Measurements from ENCODE around the gene HS3ST6. TPM values are rescaled to one million over a fixed set of nuclear protein-coding genes. Genes with fewer than 3 reads are reported as not detected.
"Not testable (repeated sequence)": the region's sequence is repeated elsewhere in the genome, so short reads cannot be mapped to it uniquely, and the experiment has no call there.

The HS3ST6 gene
- total and polyA plus RNA-seq, 2 experiments from 2014 or later: 0.41 TPM; not detected in 1

DNA sequence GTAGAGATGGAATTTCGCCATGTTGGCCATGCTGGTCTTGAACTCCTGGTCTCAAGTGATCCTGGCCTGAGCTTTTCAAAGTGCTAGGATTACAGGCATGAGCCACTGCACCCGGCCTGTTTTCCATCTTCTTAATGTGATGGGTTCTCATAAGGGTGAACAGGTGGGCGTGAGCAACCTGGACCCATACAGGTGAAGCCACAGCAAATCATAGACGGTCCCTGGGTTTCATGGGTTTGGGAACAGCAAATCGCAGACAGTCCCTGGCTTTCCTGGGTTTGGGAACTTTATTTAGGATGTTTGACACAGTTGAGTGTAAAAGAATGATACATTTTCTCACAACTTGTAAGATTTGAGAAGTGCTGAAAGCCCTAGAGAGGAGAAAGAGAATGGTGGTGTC, 33.3 kb downstream of the HS3ST6 start:
- Histone ChIP-seq H2AFZ (no peak overlapping the region), H3K79me2 (no peaks in the 10 kb centered on the region), H3K36me3 (replicated peaks; ENCODE audit: insufficient read depth, low read depth) (no peaks in the 10 kb centered on the region), H3K9me2 (replicated peaks; ENCODE audit: insufficient read depth) (no peaks in the 10 kb centered on the region), H3K9me3 (ENCODE audit: low read depth) (no peaks in the 10 kb centered on the region), H3K4me2 (no peak overlapping the region), H4K20me1 (ENCODE audit: insufficient read depth, poor library complexity, severe bottlenecking) (no peaks in the 10 kb centered on the region), H3K4me1 (ENCODE audit: insufficient read depth) (no peaks in the 10 kb centered on the region), H3K27me3 (no peaks in the 10 kb centered on the region), H3K4me3 (no peak overlapping the region), H3K27ac (no peak overlapping the region)
- no peak for DNase-seq (ENCODE audit: low spot score)
- WGBS (ENCODE audit: low lambda C conversion rate, missing lambda C conversion rate): 81% methylated on average over 5 of the region's 5 CpGs
- TF ChIP-seq, protein P1, sequence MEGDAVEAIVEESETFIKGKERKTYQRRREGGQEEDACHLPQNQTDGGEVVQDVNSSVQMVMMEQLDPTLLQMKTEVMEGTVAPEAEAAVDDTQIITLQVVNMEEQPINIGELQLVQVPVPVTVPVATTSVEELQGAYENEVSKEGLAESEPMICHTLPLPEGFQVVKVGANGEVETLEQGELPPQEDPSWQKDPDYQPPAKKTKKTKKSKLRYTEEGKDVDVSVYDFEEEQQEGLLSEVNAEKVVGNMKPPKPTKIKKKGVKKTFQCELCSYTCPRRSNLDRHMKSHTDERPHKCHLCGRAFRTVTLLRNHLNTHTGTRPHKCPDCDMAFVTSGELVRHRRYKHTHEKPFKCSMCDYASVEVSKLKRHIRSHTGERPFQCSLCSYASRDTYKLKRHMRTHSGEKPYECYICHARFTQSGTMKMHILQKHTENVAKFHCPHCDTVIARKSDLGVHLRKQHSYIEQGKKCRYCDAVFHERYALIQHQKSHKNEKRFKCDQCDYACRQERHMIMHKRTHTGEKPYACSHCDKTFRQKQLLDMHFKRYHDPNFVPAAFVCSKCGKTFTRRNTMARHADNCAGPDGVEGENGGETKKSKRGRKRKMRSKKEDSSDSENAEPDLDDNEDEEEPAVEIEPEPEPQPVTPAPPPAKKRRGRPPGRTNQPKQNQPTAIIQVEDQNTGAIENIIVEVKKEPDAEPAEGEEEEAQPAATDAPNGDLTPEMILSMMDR (IDR thresholded peaks at IDR 0.05; ENCODE audit: poor library complexity): no peak
- TF ChIP-seq EZH2 (IDR thresholded peaks at IDR 0.05; ENCODE audit: borderline replicate concordance) (no peak), EZH2phosphoT487 (IDR thresholded peaks at IDR 0.05; ENCODE audit: low read depth, severe bottlenecking, unreplicated experiment) (no peak)

DNA sequence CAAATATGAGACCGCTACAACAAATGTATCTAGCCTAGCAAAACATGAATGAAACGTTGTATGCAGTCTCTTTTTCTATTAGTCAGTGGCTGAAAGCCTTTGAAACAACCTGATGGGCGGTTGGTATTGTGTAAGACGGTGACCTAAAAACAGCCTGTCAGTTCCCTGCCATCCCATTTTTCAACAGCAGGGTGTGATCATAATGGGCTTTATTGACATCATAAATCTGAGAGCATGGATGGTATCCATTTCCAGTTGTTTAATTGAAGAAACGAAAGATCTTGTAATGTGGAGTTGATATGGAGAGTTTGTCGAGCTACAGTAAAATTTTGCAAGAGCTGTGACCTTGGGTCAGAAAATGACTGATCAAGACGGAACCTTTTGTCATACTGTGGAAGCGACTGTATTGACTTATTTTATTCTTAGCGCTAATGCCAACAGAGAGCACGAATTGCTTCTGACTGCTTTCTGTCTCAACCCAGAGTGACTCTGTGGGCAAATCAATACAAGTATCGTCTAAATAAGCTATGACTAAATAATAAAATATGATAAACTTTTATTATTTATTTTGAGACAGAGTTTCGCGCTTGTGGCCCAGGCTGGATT, 34.0 kb downstream of the HS3ST6 start:
- Histone ChIP-seq H3K36me3 (replicated peaks; ENCODE audit: insufficient read depth, low read depth) (no peaks in the 10 kb centered on the region), H3K4me1 (ENCODE audit: insufficient read depth) (no peaks in the 10 kb centered on the region), H3K4me3 (no peak overlapping the region), H3K9me3 (ENCODE audit: low read depth) (no peaks in the 10 kb centered on the region), H4K20me1 (ENCODE audit: insufficient read depth, poor library complexity, severe bottlenecking) (no peaks in the 10 kb centered on the region), H3K9me2 (replicated peaks; ENCODE audit: insufficient read depth) (no peaks in the 10 kb centered on the region), H3K27ac (no peak overlapping the region), H3K4me2 (no peak overlapping the region), H3K79me2 (no peaks in the 10 kb centered on the region), H3K27me3 (no peaks in the 10 kb centered on the region), H2AFZ (no peak overlapping the region)
- 72% methylated on average over 13 of the region's 13 CpGs for WGBS (ENCODE audit: low lambda C conversion rate, missing lambda C conversion rate)
- no peak for TF ChIP-seq EZH2 (IDR thresholded peaks at IDR 0.05; ENCODE audit: borderline replicate concordance)
- TF ChIP-seq, protein P1 (IDR thresholded peaks at IDR 0.05; ENCODE audit: poor library complexity): peak; percentile 4
- DNase-seq (ENCODE audit: low spot score): no peak

DNA sequence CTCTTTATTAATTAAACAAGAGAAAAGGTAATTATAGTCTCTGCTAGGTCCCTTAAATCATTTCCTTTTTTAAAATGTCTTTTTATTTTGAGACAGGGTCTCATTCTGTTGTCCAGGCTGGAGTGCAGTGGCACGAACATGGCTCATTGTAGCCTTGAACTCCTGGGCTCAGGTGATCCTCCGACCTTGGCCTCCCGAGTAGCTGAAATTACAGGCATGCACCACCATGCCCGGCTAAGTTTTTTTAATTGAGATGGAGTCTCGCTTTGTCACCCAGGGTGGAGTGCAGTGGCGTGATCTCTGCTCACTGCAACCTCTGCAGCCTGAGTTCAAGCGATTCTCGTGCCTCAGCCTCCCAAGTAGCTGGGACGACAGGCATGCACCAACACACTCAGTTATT, 37.0 kb downstream of the HS3ST6 start:
- H3K27me3 ChIP-seq; H3K79me2 ChIP-seq; H3K9me3 ChIP-seq (ENCODE audit: low read depth); H3K27ac ChIP-seq; H3K9me2 ChIP-seq (replicated peaks; ENCODE audit: insufficient read depth); H3K4me1 ChIP-seq (ENCODE audit: insufficient read depth); H3K4me3 ChIP-seq; DNase-seq (ENCODE audit: low spot score); H4K20me1 ChIP-seq (ENCODE audit: insufficient read depth, poor library complexity, severe bottlenecking); H3K4me2 ChIP-seq; H2AFZ ChIP-seq; H3K36me3 ChIP-seq (replicated peaks; ENCODE audit: insufficient read depth, low read depth): not testable (repeated sequence)
- WGBS (ENCODE audit: low lambda C conversion rate, missing lambda C conversion rate): 95% methylated on average over 9 of the region's 9 CpGs

DNA sequence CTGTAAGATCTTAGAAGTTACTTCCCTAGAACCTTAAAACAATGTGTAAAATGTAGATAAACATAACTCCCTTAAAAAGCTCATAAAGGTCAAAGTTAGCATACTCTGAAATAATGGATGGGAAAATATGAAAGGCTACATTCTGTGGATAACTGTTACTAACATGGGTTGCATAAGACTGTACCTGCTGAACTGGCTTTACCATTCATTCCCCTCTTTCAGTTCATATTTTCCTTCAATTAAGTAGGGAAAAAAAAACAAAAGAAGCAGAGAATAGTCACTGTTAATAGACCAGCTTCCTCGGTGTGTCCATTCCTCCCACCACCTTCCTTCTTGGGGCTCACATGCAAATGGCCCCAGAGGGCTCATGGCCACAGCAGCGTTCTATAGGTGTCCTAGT, 38.7 kb downstream of the HS3ST6 start:
- H3K27ac ChIP-seq: no peak overlapping the region
- H2AFZ ChIP-seq: no peak overlapping the region
- TF ChIP-seq, protein P1 (IDR thresholded peaks at IDR 0.05; ENCODE audit: poor library complexity): no peak
- no peak for TF ChIP-seq EZH2phosphoT487 (IDR thresholded peaks at IDR 0.05; ENCODE audit: low read depth, severe bottlenecking, unreplicated experiment)
- no peak for TF ChIP-seq EZH2 (IDR thresholded peaks at IDR 0.05; ENCODE audit: borderline replicate concordance)
- H3K4me1 ChIP-seq (ENCODE audit: insufficient read depth): no peaks in the 10 kb centered on the region
- H3K9me3 ChIP-seq (ENCODE audit: low read depth): no peaks in the 10 kb centered on the region
- no peak for DNase-seq (ENCODE audit: low spot score)
- no peak overlapping the region for H3K4me3 ChIP-seq
- no peaks in the 10 kb centered on the region for H4K20me1 ChIP-seq (ENCODE audit: insufficient read depth, poor library complexity, severe bottlenecking)
- WGBS (ENCODE audit: low lambda C conversion rate, missing lambda C conversion rate): 56% methylated on average over 2 of the region's 2 CpGs
- no peaks in the 10 kb centered on the region for H3K9me2 ChIP-seq (replicated peaks; ENCODE audit: insufficient read depth)
- no peaks in the 10 kb centered on the region for H3K36me3 ChIP-seq (replicated peaks; ENCODE audit: insufficient read depth, low read depth)
- peaks cover 17% of the 10 kb centered on the region for H3K27me3 ChIP-seq
- no peak overlapping the region for H3K4me2 ChIP-seq
- H3K79me2 ChIP-seq: no peaks in the 10 kb centered on the region
